NCI-H1694 (cell line): Measurements from ENCODE around the gene COL12A1.

ENCODE experiments used
- DNase-seq: peaks from one replicate; lab custom pipeline; 2025; lab: John Stamatoyannopoulos, UW

The COL12A1 gene

DNA sequence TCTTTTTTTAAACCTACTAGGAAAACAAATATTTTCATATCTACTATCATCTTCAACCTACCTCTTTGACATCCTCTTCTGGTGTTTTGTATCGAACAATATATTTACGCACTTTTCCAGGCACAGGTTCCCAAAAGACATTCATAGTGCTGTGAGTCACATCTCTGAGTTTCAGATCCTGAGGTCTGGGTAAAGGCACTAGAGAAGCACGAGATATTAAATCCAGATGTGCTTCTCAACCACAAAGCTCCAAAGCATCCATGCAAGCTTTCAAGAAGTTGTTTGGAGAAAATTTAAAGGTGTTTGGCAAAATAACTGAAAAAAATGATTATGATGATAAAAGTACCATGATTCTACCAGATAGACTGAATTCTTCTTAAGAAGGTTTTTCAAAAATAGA is 62.7 kb downstream of the COL12A1 start:
- DNase-seq: no peak

DNA sequence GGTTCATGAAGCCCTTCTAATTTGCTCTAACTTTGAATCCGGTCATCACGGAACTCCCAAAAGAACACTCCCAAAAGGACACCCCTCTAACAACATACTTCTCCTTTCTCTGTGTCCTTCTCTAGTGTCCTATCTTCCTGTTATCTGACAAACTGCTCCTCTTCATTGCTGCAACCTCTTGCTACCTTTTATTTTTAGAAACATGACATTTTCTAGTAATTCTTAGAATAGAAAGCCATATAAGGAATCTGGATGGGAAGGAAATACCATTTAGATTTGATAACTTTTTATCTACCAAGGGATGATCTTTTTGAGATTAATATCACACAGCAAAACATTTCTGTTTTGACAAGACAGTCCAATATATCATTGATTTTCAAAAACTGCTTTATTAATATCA is 63.1 kb downstream of the COL12A1 start:
- no peak for DNase-seq

DNA sequence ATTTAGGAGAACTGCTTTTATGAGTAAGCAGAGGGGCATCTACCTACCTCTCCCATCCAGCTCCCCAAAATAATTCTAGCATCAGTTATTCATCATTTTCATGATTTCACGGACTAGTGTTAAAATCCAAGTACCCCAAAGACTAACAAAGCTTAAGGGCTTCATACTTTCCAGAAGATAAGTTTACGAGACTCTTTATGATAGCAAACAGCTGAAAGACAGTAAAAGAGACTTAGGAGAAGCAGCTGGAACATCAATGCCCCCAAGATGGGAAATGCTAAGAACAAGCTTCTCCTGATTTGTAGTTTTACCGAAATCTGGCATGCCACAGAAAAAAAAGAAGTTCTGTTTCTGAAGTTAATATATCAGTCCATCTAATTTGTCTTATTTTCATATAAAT is 70.0 kb downstream of the COL12A1 start:
- no peak for DNase-seq

DNA sequence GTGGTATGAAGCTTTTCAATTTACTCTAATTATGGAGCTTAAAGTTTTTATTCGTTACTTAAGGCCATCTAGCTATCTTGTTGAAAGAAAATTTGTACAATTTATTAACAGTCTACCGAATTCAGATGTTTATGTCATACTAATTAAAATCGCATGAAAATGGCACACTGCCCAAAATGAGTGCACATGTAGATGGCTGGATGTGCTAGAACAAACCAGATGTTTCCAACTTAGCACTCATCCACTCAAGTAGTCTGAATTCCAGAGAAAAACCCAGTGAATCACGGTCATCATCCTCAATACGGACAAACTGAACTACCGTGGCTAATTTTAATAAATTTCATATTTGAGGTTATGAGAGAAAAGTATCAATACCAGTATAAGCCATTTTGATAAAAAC is 70.4 kb downstream of the COL12A1 start:
- DNase-seq: peak; percentile 2

DNA sequence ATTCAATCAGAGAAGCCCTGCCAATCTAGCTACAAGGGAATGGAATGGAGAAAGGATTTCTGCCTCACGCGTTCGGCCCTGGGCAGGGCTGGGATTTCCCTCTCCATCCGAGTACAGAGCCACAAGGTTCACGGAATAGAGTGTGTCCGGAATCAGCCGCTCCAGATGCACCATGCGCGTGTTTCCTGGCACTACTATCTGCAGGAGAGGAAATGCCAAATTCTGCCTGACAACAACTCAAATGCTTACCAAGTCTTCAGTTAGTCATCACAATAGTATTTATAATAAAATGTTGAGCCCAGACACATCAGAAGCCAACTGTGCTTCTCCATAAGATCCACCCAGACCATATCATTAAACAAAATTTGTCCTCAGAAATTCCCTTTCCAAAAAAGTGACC is 75.1 kb downstream of the COL12A1 start:
- no peak for DNase-seq

DNA sequence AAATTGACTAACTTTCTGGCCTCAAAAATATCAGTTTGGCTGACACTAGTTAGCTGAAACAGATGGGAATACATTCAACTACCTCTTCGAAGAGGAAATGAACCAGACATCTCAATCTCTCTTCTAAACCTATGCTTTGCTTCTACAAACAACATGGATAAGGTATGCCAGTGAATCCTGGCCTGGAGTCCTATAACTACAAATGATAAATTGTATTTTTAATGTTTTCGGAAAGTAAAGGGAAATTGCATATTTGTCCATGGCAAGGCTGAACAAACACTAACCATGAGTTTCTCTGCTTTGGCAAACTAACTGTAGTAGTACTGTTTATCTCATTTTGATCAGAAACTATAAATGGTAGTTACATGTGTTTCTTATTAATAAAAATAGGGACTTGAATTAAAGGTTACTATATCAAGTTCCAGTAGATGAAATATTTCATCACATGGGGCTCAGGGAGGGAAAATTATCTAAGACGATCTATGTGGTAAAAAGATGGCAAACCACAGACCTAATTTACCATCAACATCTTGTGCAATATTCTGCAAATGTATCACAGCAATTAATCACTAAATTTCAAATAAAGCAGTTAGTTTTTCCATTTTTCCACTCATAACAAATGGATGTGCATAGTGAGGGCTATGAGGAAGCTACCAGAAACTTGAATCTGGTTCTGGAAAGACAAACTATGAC is 76.8 kb downstream of the COL12A1 start:
- no peak for DNase-seq

DNA sequence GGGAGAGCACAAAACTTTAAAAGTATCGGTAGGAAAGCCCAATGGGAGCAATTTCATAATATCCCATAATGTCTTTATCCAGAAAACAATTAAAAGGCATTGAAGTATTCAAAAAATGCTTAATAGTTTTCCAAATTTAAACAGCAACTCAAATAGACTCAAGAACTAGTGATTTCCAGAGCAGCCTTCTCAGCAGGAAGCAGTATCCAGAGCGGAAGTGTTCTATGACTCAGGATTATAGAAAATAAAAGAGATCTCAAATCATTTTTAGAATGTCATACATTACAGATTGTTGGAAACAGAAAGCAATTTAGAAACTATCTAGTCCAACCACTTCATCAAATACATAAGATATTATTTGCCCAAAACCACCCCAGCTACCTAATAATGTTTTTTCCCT is 79.3 kb downstream of the COL12A1 start:
- no peak for DNase-seq

DNA sequence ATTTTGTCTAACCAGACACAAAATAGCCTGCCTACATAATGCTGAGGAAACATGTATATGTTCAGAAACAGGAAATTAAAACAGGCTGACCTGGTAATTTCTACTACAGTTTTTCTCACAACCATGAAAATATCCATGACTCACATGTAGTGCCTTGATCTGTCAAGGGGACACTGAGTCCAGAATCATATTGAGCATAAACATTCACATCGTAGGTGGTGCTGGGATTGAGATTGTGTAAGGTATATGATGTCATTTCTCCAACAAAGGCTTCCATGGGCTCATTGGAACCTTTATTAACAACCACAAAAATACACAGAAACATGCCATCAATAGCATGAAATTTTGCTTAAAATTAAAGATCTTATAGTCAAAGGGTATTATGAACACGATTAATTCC is 80.9 kb downstream of the COL12A1 start:
- DNase-seq: no peak

DNA sequence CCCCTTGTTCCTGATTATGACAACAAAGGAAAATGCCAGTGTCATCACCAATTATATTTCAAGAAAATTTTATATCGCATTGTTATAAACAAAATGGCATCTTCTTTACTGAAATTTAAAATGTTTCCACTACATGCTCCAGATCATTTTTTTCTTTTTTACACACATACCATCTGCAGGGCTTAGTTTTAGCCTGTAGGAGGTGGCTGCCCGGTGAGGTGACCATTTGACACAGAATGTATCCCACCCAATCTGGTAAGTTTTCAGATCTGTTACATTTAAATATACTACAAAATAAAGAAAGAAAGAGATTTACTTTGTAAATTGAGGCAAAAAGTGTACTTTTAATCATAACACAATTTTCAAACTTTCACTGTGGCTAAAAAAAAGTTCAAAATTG is 81.8 kb downstream of the COL12A1 start:
- DNase-seq: no peak

DNA sequence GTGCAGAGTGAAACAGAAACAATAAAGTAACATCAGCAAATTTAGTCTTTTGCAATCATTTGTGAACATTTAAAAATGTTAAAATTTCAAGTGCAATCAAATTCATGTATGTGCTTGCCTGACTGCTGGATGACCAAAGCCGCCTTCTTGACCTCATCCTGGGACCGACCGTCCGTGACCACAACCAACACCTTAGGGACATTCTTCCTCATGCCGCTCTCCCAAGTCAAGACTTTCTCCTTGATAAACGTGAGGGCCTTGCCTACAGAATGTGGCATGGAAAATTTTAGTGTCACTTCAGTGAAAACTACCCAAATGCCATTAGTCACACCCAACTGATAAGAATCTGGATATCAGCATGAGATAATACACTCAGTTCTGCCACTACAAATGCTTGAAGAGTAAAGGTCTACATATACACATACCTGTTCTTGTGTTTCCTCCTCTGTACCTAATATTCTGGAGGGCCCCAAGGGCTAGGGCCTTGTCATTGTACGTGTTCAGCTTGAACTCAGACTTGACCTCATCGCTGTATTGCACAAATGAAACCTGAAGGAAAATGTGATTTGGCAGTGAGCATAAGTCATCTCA is 86.8 kb downstream of the COL12A1 start:
- no peak for DNase-seq

DNA sequence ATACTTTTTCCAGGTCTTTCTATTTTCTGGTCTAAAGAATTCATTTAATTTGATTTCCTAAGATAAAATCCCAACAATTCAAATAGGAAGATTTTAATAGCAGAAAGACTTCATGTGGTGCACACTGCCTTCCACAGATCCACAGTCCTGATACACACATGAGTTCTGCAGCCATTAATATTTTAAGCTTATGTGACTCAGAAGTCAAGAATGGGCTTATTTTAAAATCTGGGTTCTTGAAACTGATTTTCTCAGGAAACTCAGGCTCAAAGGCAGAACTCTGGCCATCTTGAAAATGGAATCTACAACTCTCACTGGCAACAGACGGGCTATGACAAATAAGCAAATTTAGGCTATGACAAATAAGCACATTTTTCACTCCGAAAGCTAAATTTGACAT is 88.2 kb downstream of the COL12A1 start:
- no peak for DNase-seq

DNA sequence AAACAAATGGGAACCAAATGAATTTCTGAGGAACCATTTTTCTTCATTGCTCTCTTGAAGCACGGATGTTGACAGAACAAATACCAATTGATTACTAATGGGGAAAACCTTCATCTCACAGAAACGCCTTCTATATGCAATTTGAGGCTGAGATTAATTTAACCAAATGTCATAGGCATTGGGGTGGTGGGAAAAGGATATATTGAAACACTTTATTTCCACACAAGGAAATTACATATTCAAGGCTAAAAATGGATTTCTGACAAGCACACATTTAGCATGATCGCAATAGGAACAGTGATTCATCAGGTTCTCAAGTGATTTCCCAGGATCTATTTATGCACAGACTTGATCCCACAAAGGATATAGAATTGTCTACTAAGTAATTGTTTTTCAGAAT is 88.9 kb downstream of the COL12A1 start:
- DNase-seq: no peak

DNA sequence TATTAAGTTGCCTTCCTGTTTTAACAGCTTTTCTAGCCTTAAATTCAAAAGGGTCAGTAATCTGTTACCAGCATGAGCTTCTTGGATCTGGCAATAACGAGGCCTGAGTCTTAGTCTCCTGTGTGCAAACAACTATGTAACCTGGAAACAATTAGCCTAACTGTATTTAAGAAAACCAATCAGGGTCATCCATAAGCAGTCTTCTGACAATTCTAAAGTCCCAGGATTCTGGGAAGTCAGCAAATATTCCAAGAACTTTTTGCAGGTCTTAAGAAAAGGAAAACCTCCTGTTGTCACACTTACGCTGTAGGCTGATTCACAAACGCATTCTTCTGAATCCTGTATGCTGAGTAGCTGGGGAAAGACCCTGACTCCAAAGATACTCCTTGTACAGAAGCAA is 90.4 kb downstream of the COL12A1 start:
- DNase-seq: no peak

DNA sequence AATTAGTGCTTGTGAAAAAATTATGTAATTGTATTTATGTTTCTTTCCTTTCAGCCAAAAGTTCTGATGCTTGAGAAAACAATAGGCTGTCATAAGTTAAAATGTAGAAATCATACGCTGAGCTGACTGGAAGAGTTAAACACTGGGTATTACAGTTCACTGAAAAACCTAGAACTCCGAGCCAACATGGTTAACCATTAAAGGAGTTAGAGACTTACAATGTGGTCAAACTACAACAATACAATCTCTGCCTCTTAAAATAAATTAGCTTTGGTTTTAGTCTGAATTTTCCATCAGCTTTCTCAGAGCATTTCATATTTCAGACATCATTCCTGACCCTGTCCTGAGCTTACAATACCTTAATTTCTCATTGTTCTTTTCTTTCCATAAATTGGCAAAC is 91.0 kb downstream of the COL12A1 start:
- no peak for DNase-seq

DNA sequence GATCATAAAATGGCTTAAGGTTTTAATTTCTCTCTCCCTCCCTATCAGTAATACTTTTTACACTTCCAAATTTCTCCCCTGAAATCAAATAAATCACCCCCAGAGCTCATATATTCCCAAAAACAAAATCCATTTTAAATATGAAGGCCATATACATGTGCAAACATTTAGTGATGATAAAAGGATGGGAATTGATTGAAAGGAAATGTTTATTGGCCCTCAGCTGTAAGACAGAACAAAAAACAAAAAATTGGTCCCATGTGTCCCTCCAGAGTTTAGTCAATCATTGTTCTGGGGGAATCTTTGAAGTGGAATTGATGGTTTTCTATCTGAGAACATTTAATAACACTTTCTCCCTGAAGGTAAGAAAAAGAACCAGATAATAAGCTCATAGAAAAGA is 91.7 kb downstream of the COL12A1 start:
- DNase-seq: no peak

DNA sequence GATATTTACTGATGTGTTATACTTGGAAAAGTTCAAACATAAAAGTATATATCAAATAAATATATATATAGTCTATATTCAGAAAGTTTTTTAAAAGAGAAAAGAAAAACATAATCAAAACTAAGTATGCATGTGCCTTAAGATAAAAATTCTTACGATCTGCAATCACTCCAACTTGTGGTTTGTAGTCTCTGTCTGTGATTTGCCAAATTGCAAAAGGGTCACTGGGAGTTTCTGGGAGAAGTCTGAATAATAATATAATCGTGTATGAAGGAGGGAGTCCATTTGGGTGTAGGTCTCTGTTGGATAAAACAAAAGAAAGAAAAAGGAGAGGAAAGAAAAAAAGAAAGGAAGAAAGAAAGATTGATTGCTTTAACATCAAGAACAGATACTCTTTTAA is 92.4 kb downstream of the COL12A1 start:
- no peak for DNase-seq

DNA sequence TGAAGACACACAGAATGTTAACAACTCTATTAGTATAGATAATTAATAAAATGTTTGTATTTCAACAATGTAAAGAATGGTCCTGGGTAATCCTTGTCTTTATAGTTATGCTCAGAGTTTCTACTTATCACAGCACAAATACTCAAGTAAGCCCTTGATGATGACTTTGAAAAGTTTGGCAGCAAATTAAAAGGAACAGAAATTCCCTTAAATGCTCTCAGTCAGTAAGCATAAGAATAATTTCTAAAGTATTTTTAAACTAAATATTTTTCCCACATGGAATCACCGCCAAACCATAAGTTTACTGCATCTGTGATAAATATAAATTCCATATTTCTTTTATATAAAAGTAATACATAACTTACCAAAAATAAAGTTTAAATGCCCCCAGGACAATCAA is 96.1 kb downstream of the COL12A1 start:
- DNase-seq: no peak

DNA sequence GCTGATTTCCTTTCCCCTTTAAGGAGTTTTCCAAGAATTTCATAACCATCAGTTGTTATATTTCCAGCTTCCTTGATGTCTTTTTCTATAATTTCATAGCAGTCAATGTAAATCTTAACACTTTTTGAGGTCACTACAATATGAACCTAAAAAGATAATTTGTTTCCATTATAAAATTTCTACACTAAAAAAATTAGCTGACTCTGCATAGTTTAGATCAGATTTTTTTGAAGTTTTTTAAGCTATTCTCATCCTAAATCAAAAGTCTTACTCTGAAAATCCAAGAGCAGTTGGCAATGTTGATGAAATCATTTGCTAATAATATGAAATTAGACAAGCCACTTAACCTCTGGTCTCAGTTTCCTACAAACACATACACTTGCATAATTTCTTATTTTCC is 96.8 kb downstream of the COL12A1 start:
- no peak for DNase-seq

DNA sequence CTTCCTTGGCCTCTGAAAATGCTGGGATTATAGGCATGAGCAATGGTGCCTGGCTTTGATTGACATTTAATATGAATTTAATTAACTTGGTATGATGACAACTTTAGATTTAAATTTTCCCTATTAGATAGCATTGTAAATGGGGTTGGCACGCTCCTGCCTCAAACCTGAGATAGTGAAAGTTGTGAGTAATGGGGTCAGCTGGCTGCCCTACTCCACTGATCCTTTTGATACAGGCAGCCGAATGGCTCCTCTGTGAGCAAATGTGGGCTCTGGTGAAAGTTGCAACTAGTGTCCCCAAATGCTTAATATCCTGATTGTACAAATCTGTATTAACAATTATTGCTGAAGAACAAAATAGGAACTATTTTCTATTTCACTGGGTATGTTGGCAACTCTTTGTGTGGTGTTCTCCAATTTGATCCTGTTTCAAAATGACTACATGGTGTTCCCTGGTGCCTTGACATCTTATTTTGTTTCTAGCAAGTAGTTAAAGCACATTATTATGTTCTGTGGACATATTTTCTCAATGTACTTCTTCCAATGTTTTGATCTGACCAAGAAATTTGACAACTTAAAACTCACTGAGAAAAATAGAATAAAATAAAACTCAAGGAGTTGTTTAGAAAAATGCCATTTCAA is 97.4 kb downstream of the COL12A1 start:
- no peak for DNase-seq

DNA sequence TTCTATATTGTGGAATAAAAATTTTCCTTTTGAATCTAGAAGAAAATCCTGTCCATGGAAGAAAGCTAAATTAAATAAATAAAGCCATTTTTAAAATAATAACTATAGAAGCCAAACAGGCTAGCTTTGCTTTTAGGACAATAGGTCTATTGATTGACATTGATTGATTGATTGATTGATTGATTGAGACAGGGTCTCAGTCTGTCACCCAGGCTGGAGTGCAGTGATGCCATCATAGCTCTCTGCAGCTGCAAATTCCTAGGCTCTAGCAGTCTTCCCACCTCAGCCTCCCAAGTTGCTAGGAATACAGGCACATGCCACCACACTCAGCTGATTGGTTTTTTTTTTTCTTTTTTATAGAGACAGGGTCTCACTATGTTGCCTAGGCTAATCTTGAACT is 97.9 kb downstream of the COL12A1 start:
- no peak for DNase-seq

DNA sequence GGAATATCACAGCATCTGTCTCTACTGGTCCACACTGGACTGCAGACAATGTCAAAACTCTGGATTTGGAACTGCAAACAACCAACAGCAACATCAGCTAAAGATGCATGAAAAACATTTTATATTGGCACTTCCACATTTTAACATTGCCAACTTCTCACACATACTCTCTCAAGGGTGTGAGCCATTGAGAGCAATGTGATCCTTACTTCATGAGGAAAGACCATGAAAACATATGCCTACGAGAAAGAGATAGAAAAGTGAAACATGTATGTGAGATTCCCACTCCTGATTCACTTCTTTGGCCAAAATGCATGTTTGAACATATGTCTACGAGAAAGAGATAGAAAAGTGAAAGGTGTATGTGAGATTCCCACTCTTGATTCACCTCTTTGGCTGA is 99.4 kb downstream of the COL12A1 start:
- no peak for DNase-seq

DNA sequence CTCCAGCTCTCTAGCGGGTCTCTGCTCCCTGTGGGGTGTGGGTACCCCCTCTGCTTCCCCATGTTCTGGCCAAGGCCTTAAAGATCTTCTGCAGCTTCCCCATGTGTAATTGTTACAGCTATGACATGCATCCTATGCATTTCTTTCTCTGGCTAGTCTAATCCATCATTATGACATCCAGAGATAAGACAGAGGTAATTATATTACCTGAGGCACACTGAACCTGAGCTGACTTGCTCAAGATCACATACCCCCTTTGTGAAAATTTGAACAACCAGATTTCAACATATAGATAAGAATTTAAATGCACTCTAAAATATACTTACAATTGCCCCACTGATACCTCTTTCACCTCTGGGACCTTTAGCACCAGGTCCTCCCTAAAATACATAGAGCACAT is 102.4 kb downstream of the COL12A1 start:
- no peak for DNase-seq

DNA sequence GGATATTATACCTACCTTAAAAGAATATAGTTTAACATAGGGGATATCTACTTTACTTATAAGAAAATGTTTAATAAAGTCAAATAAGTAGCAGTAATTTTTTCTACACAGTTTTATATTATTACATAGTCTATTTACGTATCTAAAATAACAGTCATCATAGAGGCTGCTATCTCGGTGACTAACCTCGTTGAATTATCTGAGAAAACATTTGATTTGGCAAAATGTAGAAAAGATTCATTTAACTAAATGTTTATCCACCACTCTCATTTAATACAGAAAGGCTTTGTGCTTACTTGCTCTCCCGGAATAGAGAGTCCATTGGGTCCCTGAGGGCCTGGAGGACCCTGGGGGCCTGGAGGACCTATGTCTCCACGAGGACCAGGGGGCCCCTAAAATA is 103.6 kb downstream of the COL12A1 start:
- DNase-seq: no peak

DNA sequence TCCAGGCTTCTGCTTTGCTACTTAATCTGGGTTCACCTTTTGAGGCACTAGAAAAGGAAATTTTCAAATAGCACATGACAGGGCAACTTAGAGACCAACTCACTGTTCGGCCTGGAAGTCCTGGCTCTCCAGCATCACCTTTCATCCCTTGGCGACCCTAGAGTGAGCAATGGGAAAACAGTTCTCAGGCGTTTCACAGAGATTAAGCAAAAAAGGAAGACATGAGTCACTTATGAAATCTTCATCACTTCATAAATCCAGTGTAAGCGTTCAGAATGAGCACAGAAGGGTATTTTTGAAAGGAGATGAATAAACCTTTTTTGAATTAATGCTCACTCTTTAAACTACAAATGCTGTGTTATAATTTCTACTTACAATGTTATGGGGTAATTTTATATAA is 104.0 kb downstream of the COL12A1 start:
- no peak for DNase-seq
